ENCODE results near the gene NEK9.
"Not testable (repeated sequence)": the region's sequence is repeated elsewhere in the genome, so short reads cannot be mapped to it uniquely, and the experiment has no call there.

The NEK9 gene

GRCh38 chr14:75098682-75099081 is 28.2 kb downstream of the NEK9 start:
- no peak for DNase-seq

GRCh38 chr14:75098212-75098611 is 28.6 kb downstream of the NEK9 start:
- no peak for DNase-seq

- no peak for DNase-seq
Observed at GRCh38 chr14:75096959-75097358, 29.9 kb downstream of the NEK9 start.

- no peak for DNase-seq
Observed at GRCh38 chr14:75095690-75096089, 31.2 kb downstream of the NEK9 start.

GRCh38 chr14:75094896-75095295 is 32.0 kb downstream of the NEK9 start:
- no peak for DNase-seq

- no peak for DNase-seq
Observed at GRCh38 chr14:75092698-75093097, 34.1 kb downstream of the NEK9 start.

- no peak for DNase-seq
Observed at GRCh38 chr14:75091251-75091650, 35.6 kb downstream of the NEK9 start.

- no peak for DNase-seq
Observed at GRCh38 chr14:75090353-75090752, 36.5 kb downstream of the NEK9 start.

- peak; percentile 54 to 59 for DNase-seq
Observed at GRCh38 chr14:75088566-75089373, 38.1 kb downstream of the NEK9 start.

GRCh38 chr14:75088153-75088552 is 38.7 kb downstream of the NEK9 start:
- DNase-seq = no peak

- no peak for DNase-seq
Observed at GRCh38 chr14:75084513-75084912, 42.3 kb downstream of the NEK9 start.

GRCh38 chr14:75083271-75083670 is 43.6 kb downstream of the NEK9 start:
- DNase-seq = no peak

- DNase-seq = no peak
Observed at GRCh38 chr14:75081660-75082229, 45.1 kb downstream of the NEK9 start.

GRCh38 chr14:75079521-75079920 is 47.3 kb downstream of the NEK9 start:
- no peak for DNase-seq

GRCh38 chr14:75077794-75078193 is 49.1 kb downstream of the NEK9 start:
- DNase-seq = no peak

GRCh38 chr14:75070383-75070782 is 56.5 kb downstream of the NEK9 start:
- DNase-seq = no peak

GRCh38 chr14:75069811-75070145 is 57.1 kb downstream of the NEK9 start:
- no peak for DNase-seq

- peak; percentile 27 to 39 for DNase-seq
Observed at GRCh38 chr14:75069121-75069810, 57.6 kb downstream of the NEK9 start, which contains the start of gene ZC2HC1C. TSS of gene ZC2HC1C (plus strand) at chr14:75069641. CDS start at chr14:75070574, 933 bp downstream.

- DNase-seq = no peak
Observed at GRCh38 chr14:75068294-75069120, 58.3 kb downstream of the NEK9 start.

GRCh38 chr14:75067765-75068164 is 59.1 kb downstream of the NEK9 start:
- not testable (repeated sequence) for DNase-seq

- no peak for DNase-seq
Observed at GRCh38 chr14:75067212-75067611, 59.6 kb downstream of the NEK9 start.

- DNase-seq = no peak
Observed at GRCh38 chr14:75066691-75067090, 60.2 kb downstream of the NEK9 start.

GRCh38 chr14:75064205-75064567 is 62.7 kb downstream of the NEK9 start:
- DNase-seq = no peak
